ENCODE data around the gene NFIX. TPM values are rescaled to one million over a fixed set of nuclear protein-coding genes. Genes with fewer than 3 reads are reported as not detected.
"Not testable (repeated sequence)": the region's sequence is repeated elsewhere in the genome, so short reads cannot be mapped to it uniquely, and the experiment has no call there.

The NFIX gene
- total RNA-seq, 1 donor from 2014 or later: 6.7 TPM

DNA sequence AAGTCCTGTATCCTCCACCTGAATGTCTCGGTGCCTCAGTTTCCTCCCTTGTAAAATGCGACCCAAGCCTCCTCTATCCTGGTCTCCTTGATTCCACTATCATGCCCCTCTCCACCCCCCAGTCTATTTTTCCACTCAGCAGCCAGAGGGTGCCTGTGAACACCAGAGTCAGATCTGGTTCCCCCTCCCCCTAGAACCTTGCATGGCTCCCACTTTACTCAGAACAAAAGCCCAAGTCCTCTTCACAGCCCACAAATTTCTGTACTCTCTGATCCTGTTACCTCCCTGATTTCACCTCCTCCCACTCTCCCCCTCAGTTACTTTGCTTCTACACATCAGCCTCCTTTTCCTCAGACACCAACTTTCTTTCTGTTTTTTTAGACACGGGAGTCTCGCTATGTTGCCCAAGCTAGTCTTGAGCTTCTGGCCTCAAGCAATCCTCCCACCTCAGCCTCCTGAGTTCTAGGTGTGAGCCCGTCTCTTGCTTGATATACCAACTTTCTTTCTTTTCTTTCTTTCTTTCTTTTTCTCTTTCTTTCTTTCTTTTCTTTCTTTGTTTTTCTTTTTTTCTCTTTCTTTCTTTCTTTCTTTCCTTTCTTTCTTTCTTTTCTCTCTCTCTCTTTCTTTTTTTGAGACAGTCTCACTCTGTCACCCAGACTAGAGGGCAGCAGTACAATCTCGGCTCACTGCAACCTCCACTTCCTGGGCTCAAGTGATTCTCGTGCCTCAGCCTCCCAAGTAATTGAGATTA is 25.0 kb upstream of the NFIX start:
- no peak overlapping the region for H3K4me3 ChIP-seq (ENCODE audit: low read depth, low read length)

DNA sequence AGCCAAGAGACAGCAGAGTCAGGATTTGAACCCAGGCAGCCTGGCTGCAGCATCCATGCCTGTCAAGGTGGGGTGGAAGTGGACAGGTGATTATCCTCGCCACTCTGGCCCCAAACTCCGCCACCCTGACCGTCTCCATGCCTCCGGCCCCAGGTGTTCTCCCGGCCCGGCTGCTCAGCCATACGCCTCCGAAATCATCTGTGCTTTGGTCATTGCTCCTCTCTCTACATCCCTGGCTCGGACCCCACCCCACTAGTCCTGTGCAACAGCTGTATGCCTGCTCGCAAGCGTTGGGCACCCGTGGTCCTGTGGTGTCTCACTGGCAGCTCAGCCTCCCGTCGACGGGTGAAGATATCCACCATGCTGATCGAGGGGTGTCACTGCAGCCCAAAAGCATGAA is 22.0 kb upstream of the NFIX start:
- TF ChIP-seq, protein P1, sequence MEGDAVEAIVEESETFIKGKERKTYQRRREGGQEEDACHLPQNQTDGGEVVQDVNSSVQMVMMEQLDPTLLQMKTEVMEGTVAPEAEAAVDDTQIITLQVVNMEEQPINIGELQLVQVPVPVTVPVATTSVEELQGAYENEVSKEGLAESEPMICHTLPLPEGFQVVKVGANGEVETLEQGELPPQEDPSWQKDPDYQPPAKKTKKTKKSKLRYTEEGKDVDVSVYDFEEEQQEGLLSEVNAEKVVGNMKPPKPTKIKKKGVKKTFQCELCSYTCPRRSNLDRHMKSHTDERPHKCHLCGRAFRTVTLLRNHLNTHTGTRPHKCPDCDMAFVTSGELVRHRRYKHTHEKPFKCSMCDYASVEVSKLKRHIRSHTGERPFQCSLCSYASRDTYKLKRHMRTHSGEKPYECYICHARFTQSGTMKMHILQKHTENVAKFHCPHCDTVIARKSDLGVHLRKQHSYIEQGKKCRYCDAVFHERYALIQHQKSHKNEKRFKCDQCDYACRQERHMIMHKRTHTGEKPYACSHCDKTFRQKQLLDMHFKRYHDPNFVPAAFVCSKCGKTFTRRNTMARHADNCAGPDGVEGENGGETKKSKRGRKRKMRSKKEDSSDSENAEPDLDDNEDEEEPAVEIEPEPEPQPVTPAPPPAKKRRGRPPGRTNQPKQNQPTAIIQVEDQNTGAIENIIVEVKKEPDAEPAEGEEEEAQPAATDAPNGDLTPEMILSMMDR (IDR thresholded peaks at IDR 0.05; ENCODE audit: insufficient read depth, low read length, poor library complexity, severe bottlenecking): no peak
- no peak for DNase-seq (ENCODE audit: low read depth)
- H3K27me3 ChIP-seq (ENCODE audit: control insufficient read depth, insufficient read depth, low read length): no peaks in the 10 kb centered on the region
- no peaks in the 10 kb centered on the region for H3K36me3 ChIP-seq (ENCODE audit: control insufficient read depth, insufficient read depth, low read length)
- no peak overlapping the region for H3K4me3 ChIP-seq (ENCODE audit: low read depth, low read length)

More for the DNA sequence above, 25.0 kb upstream of the NFIX start:
- no peak for DNase-seq (ENCODE audit: low read depth)
- H3K36me3 ChIP-seq (ENCODE audit: control insufficient read depth, insufficient read depth, low read length): no peaks in the 10 kb centered on the region
- TF ChIP-seq, protein P1 (IDR thresholded peaks at IDR 0.05; ENCODE audit: insufficient read depth, low read length, poor library complexity, severe bottlenecking): no peak
- no peaks in the 10 kb centered on the region for H3K27me3 ChIP-seq (ENCODE audit: control insufficient read depth, insufficient read depth, low read length)

DNA sequence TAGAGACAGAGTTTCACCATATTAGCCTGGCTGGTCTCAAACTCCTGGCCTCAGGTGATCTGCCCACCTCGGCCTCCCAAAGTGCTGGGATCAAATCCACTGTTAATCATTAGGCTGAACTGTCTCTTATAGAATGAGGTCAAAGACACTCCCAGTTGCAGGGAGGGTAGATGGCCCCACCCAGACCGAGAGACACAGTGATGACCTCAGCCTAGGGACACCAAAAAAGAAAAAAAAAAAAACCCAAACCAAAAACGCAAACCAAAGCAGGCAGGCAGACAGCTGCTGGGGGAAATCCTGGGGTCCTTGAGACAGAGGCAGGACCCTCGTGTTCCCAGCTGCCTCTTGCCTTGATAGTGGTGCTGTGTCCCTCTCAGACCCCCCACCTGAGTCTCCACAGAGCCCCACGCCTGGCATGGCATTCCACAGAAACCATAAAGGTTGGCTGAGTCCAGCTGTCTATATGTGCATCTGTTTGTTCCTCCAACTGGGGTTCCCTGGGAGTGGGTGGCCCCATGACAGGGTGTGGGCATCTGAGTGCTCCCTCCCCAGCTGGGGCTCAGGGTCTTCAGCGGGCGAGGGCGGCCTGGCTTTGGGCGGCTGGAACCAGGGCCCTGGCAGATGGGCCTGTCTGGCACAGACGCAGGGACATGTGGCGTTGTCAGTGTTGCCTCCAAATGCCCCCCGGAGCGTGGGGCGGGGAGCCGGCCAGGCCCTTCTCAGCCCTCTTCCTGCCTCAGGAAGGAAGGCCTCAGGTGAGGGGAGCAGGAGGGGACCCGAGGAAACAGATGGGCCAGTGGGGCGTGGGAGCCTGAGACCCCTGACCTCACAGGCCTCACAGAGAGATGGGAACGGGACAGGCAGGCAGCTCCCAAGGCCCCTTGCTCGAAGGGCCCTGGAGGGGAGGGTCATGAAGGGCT is 20.7 kb upstream of the NFIX start:
- DNase-seq (ENCODE audit: low read depth): no peak
- TF ChIP-seq, protein P1 (IDR thresholded peaks at IDR 0.05; ENCODE audit: insufficient read depth, low read length, poor library complexity, severe bottlenecking): no peak
- Histone ChIP-seq H3K4me3 (ENCODE audit: low read depth, low read length) (no peak overlapping the region), H3K36me3 (ENCODE audit: control insufficient read depth, insufficient read depth, low read length) (no peaks in the 10 kb centered on the region), H3K27me3 (ENCODE audit: control insufficient read depth, insufficient read depth, low read length) (no peaks in the 10 kb centered on the region)

DNA sequence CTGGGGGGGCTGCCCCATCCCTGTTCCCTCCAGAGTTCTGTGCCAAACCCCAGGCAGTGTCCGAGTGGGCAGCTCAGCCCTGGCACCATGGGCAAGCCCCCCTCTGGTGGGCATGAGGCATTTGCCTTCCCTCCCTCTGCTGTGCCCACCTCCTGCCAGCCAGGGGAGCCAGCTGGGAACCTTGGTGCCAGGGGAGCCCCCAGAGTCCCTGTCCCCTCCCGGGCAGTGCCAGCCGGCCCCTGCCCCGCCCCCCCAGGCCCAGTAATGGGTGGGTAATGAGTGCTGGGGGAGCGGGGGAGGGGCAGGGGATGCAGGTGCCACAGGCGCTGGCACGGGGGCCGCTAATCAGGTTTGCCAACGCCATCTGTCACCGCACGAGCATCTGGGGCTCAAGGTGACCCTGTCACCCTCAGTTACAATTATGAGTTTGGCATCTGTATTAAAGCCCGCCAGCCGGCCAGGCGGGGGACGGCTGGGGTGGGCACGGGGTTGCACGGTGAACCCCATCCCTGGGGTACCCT is 20.0 kb upstream of the NFIX start:
- TF ChIP-seq, protein P1 (IDR thresholded peaks at IDR 0.05; ENCODE audit: insufficient read depth, low read length, poor library complexity, severe bottlenecking): no peak
- H3K27me3 ChIP-seq (ENCODE audit: control insufficient read depth, insufficient read depth, low read length): no peaks in the 10 kb centered on the region
- DNase-seq (ENCODE audit: low read depth): no peak
- H3K4me3 ChIP-seq (ENCODE audit: low read depth, low read length): no peak overlapping the region
- H3K36me3 ChIP-seq (ENCODE audit: control insufficient read depth, insufficient read depth, low read length): no peaks in the 10 kb centered on the region

DNA sequence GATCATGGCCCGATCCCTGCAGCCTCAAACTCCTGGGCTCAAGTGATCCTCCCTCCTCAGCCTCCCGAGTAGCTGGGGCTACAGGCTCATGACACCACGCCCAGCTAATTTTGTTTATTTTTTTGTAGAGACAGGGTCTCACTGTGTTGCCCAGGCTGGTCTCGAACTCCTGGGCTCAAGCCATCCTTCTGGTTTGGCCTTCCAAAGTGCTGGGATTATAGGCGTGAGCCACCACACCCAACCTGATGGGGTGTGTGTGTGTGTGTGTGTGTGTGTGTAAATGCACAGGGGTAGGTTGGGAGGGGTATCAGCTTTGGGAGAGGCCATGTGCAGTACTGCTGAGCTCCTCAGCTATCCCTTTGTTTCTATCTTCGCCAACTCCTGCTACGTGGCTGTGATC is 19.2 kb upstream of the NFIX start:
- DNase-seq (ENCODE audit: low read depth); H3K36me3 ChIP-seq (ENCODE audit: control insufficient read depth, insufficient read depth, low read length); H3K27me3 ChIP-seq (ENCODE audit: control insufficient read depth, insufficient read depth, low read length); H3K4me3 ChIP-seq (ENCODE audit: low read depth, low read length): not testable (repeated sequence)

DNA sequence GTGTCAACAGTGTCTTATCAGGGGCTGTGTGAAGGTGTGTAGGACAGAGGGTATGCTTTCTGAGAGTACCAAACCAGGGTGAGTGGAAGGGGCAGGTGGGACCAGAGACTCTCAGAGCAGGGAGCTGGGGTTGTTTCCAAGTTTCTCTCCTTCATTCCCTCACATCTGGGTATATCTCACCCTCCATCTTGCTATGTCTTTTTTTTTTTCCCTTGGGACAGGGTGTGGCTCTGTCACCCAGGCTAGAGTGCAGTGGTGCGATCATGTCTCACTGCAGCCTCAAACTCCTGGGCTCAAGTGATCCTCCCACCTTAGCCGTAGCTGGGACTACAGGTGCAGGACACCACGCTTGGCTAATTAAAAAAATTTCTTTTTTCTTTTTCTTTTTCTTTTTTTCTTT is 15.3 kb upstream of the NFIX start:
- Histone ChIP-seq H3K36me3 (ENCODE audit: control insufficient read depth, insufficient read depth, low read length) (no peaks in the 10 kb centered on the region), H3K27me3 (ENCODE audit: control insufficient read depth, insufficient read depth, low read length) (peaks cover 9% of the 10 kb centered on the region), H3K4me3 (ENCODE audit: low read depth, low read length) (no peak overlapping the region)
- TF ChIP-seq, protein P1 (IDR thresholded peaks at IDR 0.05; ENCODE audit: insufficient read depth, low read length, poor library complexity, severe bottlenecking): no peak
- DNase-seq (ENCODE audit: low read depth): no peak
